SK-N-MC (cell line): Measurements from ENCODE around the gene FAM98C.

Experiments used
- EZH2 ChIP-seq: fragments of 200-600 bp; sonication (generic); IDR thresholded peaks from one replicate; pipeline ENCODE4 v1.6.1; 2017; ENCODE audit warnings: antibody characterized with exemption
- POLR2AphosphoS5 ChIP-seq: IDR thresholded peaks from 2 replicates; pipeline ENCODE4 v1.6.1; 2012; ENCODE audit warnings: mild to moderate bottlenecking, low read depth, low read length, borderline replicate concordance

DNA sequence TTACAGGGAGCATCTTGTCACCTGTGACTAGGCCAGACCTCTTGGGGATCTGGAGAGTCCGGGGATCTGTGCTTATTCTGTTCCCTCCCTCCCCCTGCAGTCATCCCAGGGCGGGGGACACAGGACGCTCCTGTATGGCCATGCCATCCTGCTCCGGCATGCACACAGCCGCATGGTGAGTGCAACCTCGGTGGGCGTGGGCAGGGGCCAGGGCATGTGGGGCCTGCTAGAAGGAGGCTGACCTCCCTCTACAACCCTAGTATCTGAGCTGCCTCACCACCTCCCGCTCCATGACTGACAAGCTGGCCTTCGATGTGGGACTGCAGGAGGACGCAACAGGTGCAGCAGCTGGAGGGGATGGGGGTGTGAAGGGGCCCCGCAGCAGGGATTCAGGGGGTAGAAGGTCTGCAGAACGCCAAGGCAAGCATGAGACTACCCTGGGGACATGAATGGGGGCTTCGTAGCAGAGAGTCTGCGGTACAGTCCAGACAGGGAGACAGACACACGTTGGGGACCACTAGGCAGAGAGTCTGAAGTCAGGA lies 40.6 kb downstream of the FAM98C start:
- TF ChIP-seq POLR2AphosphoS5 (no peak), EZH2 (no peak)
